Measurements from ENCODE around the gene TSPYL2.
A peak's percentile ranks its signal among the peaks of the same experiment; 100 is the strongest.

TSPYL2 gene

GRCh38 chrX:53081925-53082772, at the start of gene TSPYL2:
Gene TSPYL2, plus strand, starts transcription at chrX:53082367. Its CDS starts 132 bp downstream, at chrX:53082499.
- DNase-seq, result peak; percentile 95

GRCh38 chrX:53036149-53036548, 46.0 kb upstream of the TSPYL2 start:
- no peak for DNase-seq

- DNase-seq, result no peak
Observed at GRCh38 chrX:53039236-53039635, 42.9 kb upstream of the TSPYL2 start.

- DNase-seq, result no peak
Observed at GRCh38 chrX:53044995-53045394, 37.2 kb upstream of the TSPYL2 start.

- no peak for DNase-seq
Observed at GRCh38 chrX:53047228-53047627, 34.9 kb upstream of the TSPYL2 start.

GRCh38 chrX:53048169-53049126, 33.7 kb upstream of the TSPYL2 start, which contains the start of gene GPR173:
Gene GPR173, plus strand, starts transcription at chrX:53048789. Its CDS starts 27,833 bp downstream, at chrX:53076622.
- DNase-seq, result no peak

GRCh38 chrX:53049127-53049517, 33.0 kb upstream of the TSPYL2 start:
- no peak for DNase-seq

- DNase-seq, result no peak
Observed at GRCh38 chrX:53050841-53051240, 31.3 kb upstream of the TSPYL2 start.

GRCh38 chrX:53055244-53055849, 26.8 kb upstream of the TSPYL2 start:
- no peak for DNase-seq

- no peak for DNase-seq
Observed at GRCh38 chrX:53056292-53056691, 25.9 kb upstream of the TSPYL2 start.

- DNase-seq, result no peak
Observed at GRCh38 chrX:53065104-53065503, 17.1 kb upstream of the TSPYL2 start.

- DNase-seq, result no peak
Observed at GRCh38 chrX:53071064-53071463, 11.1 kb upstream of the TSPYL2 start.

GRCh38 chrX:53071604-53072417, 10.4 kb upstream of the TSPYL2 start:
- DNase-seq, result peak; percentile 82

GRCh38 chrX:53072418-53073114, 9.6 kb upstream of the TSPYL2 start:
- no peak for DNase-seq

- no peak for DNase-seq
Observed at GRCh38 chrX:53073115-53073586, 9.0 kb upstream of the TSPYL2 start.

GRCh38 chrX:53075011-53075410, 7.2 kb upstream of the TSPYL2 start:
- DNase-seq, result no peak

GRCh38 chrX:53076671-53077070, 5.5 kb upstream of the TSPYL2 start:
- DNase-seq, result no peak

GRCh38 chrX:53077207-53078197, 4.7 kb upstream of the TSPYL2 start:
- no peak for DNase-seq

GRCh38 chrX:53078943-53079342, 3.2 kb upstream of the TSPYL2 start:
- no peak for DNase-seq

All from CD4-positive, alpha-beta T cell treated with Interleukin-4 for 4 hours (primary cell).